ENCODE results near the gene AIF1L.
A peak's percentile ranks its signal among the peaks of the same experiment; 100 is the strongest.
"Not testable (repeated sequence)": the region's sequence is repeated elsewhere in the genome, so short reads cannot be mapped to it uniquely, and the experiment has no call there.

Gene AIF1L

GRCh38 chr9:131120620-131121228 is 24.4 kb downstream of the AIF1L start:
- no peak for DNase-seq (ENCODE audit: low read depth in 2 of 2)

- DNase-seq (ENCODE audit: low read depth in 2 of 2) = no peak
These were observed 25.0 kb downstream of the AIF1L start for GRCh38 chr9:131121346-131121745.

- no peak for DNase-seq (ENCODE audit: low read depth in 2 of 2)
These were observed 25.8 kb downstream of the AIF1L start for GRCh38 chr9:131122158-131122557.

- peak; percentile 3 to 5 for DNase-seq (ENCODE audit: low read depth in 2 of 2)
These were observed 28.6 kb downstream of the AIF1L start for GRCh38 chr9:131125038-131125287.

GRCh38 chr9:131125288-131126058 is 29.1 kb downstream of the AIF1L start, which contains the start of gene NUP214:
Gene NUP214, plus strand, starts transcription at chr9:131125586. Its CDS starts 119 bp downstream, at chr9:131125705.
- DNase-seq (ENCODE audit: low read depth in 2 of 2) = peak; percentile 100

GRCh38 chr9:131126059-131126426 is 29.7 kb downstream of the AIF1L start:
- no peak for DNase-seq (ENCODE audit: low read depth in 2 of 2)

GRCh38 chr9:131129183-131129582 is 32.9 kb downstream of the AIF1L start:
- no peak for DNase-seq (ENCODE audit: low read depth in 2 of 2)

GRCh38 chr9:131138676-131139075 is 42.3 kb downstream of the AIF1L start:
- no peak for DNase-seq (ENCODE audit: low read depth in 2 of 2)

GRCh38 chr9:131140112-131140511 is 43.8 kb downstream of the AIF1L start:
- DNase-seq (ENCODE audit: low read depth in 2 of 2) = no peak

GRCh38 chr9:131140550-131140949 is 44.2 kb downstream of the AIF1L start:
- no peak for DNase-seq (ENCODE audit: low read depth in 2 of 2)

GRCh38 chr9:131142160-131142559 is 45.8 kb downstream of the AIF1L start:
- DNase-seq (ENCODE audit: low read depth in 2 of 2) = no peak

- no peak for DNase-seq (ENCODE audit: low read depth in 2 of 2)
These were observed 47.9 kb downstream of the AIF1L start for GRCh38 chr9:131144201-131144600.

GRCh38 chr9:131145245-131145644 is 48.9 kb downstream of the AIF1L start:
- DNase-seq (ENCODE audit: low read depth in 2 of 2) = no peak

- no peak for DNase-seq (ENCODE audit: low read depth in 2 of 2)
These were observed 49.9 kb downstream of the AIF1L start for GRCh38 chr9:131146186-131146585.

- DNase-seq (ENCODE audit: low read depth in 2 of 2) = no peak
These were observed 51.9 kb downstream of the AIF1L start for GRCh38 chr9:131148276-131148675.

GRCh38 chr9:131148966-131149687 is 52.8 kb downstream of the AIF1L start:
- DNase-seq (ENCODE audit: low read depth in 2 of 2) = no peak

- DNase-seq (ENCODE audit: low read depth in 2 of 2) = no peak
These were observed 53.3 kb downstream of the AIF1L start for GRCh38 chr9:131149688-131150053.

GRCh38 chr9:131153595-131153994 is 57.3 kb downstream of the AIF1L start:
- no peak for DNase-seq (ENCODE audit: low read depth in 2 of 2)

- not testable (repeated sequence) for DNase-seq (ENCODE audit: low read depth in 2 of 2)
These were observed 62.3 kb downstream of the AIF1L start for GRCh38 chr9:131158673-131159072.

- DNase-seq (ENCODE audit: low read depth in 2 of 2) = no peak
These were observed 64.2 kb downstream of the AIF1L start for GRCh38 chr9:131160416-131161112.

- no peak for DNase-seq (ENCODE audit: low read depth in 2 of 2)
These were observed 65.3 kb downstream of the AIF1L start for GRCh38 chr9:131161585-131161984.

- DNase-seq (ENCODE audit: low read depth in 2 of 2) = no peak
These were observed 66.6 kb downstream of the AIF1L start for GRCh38 chr9:131162886-131163285.

- DNase-seq (ENCODE audit: low read depth in 2 of 2) = no peak
These were observed 69.2 kb downstream of the AIF1L start for GRCh38 chr9:131165523-131165922.

All from stimulated activated CD4-positive, alpha-beta T cell treated with anti-CD3 and anti-CD28 coated beads, Interleukin-4, amount 100 ng/mL, for 48 hours (primary cell).